Dermis blood vessel endothelial cell (primary cell): ENCODE results near the gene SH2B3. TPM values are rescaled to one million over a fixed set of nuclear protein-coding genes. Genes with fewer than 3 reads are reported as not detected.
"Not testable (repeated sequence)": the region's sequence is repeated elsewhere in the genome, so short reads cannot be mapped to it uniquely, and the experiment has no call there.

ENCODE experiments used
- DNase-seq: peaks from one replicate; pipeline ENCODE4 v3.0.0; 2010
- total RNA-seq: library from RNA; depleted of rRNA; stranded (reverse); fragments of >200 nt; gene quantifications from 2 replicates; pipeline ENCODE4 v1.2.3, GENCODE V29; 2014

Gene SH2B3
- total RNA-seq, 1 donor from 2014 or later = 93.6 TPM

DNA sequence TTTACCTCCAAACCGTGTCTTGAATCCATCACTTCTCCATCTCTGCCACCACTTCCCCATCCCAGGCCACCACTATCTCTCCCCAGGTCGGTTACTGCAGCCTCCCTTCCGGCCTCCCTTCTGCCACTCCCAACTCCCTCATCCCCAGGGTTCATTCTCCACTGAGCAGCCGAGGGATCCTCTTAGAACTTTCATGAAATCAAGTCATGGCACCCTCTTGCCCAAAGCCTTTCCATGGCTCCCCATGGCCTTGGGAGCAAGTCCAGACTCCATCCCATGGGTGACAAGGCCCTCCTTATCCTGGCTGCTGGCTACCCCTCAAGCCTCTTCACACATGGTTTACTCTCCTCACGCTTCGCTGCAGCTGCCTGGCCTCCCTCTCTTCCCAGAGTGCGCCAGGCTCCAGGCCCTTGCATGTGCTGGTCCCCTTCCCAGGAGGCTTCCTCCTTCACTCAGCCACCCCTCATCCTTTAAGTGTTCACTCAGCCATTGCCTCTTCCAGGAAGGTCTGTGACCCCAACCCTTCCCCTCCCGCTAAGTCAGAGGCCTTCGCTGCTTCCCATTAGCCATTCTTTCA is 17.9 kb upstream of the SH2B3 start:
- no peak for DNase-seq

DNA sequence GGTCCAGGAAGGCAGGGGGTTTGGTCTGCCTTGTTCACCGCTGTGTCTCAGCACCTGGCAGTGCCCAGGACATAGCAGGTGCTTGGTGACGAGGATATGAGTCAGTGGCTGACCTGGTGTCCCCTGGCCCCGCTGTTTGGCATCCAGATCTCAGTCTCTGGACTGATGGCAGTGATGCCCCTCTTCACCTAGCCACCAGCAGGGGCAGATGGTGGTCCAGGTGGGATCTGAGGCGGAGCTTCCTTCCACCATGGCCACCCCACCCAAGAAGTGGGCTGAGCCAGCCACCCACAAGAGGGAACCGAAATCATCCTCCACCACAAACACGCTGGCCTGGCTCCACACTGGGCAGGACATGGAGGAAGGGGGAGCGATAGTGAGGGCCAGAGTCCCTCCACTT is 16.1 kb upstream of the SH2B3 start:
- no peak for DNase-seq

DNA sequence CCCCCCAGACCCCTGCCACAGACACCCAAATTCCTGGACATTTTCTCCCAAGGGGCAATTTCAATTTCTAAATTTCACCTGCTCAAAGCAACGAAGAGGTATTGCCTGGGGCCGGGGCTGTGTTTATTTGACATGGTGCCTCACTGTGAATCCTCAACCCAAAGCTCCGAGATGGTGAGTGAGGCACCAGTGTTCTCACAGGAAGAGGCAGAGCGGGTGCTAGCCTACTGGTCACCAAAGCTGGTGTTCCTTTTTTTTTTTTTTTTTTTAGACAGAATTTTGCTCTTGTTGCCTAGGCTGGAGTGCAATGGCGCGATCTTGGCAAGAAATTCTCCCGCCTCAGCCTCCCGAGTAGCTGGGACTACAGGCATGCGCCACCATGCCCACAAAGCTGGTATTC is 14.8 kb upstream of the SH2B3 start:
- no peak for DNase-seq

DNA sequence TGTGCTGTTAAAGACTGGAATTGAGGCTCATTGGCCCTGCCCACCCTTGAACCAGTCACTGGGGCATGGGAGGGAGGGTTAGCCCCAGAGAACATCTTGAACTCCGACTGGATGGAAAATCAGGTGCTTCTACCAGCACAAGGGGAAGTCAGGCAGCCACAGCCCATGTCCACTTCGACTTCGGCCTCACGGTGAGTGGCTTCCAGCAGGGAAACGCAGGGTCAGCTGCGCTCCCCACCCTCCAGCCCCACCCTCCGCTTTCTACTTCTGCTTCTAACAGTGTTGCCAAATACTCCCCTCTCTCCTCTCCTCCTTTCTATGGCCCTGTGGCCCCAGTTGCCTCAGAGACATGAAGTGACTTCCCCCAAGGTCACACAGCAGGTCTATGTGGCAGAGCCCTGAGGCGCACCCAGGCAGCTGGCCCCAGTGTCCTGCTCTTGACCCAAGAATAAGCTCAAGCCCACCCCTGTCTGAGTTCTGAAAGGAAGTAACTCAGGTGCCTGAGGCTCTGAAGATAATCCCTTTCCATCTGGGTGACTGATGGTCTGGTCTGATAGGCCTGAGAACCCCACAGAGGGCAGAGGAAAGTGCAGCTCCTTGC is 11.9 kb upstream of the SH2B3 start:
- peak; percentile 55 for DNase-seq

DNA sequence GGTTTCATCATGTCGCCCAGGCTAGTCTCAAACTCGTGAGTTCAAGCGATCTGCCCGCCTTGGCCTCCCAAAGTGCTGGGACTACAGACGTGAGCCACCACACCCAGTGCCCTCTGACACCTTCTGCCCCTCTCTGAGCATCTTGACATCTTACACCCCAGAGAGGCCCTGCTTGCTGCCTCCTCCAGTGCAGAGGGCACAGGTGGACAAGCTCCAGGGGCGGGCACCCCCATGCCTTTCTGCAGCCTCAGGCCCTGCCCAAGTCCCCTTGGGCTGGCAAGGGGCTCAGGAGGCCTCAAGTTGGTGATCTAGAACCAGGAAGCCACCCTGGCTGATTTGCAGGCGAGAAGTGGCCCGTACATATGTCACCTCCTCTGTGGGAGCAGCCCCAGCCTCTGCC is 11.2 kb upstream of the SH2B3 start:
- no peak for DNase-seq

DNA sequence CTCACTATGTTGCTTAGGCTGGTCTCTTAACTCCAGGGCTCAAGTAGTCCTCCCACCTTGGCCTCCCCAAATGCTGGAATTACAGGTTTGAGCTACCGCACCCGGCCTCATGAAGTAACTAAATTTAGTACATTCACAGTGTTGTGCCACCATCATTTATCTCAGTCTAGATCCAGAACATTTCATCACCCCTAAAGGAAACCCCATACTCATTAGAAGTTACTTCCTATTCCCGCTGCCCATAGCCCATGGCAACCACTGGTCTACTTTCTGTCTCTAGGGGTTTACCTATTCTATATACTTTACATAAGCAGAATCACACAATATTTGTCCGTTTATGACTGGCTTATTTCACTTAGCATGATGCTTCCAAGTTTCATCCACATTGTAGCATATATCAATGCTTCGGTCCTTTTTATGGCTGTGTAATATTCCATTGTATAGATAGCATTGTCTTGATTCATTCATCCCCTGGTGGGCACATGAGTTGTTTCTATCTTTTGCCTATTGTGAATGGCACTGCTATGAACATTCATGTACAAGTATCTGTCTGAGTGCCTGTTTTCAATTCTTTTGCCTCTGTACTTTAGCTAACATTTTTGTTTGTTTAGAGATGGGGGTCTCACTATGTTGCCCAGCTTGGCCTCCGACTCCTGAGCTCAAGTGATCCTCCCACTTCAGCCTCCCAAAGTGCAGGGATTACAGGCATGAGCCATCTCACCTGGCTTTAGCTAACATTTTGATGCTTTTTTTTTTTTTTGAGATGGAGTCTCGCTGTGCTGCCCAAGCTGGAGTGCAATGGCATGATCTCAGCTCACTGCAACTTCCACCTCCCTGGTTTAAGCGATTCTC is 10.2 kb upstream of the SH2B3 start:
- no peak for DNase-seq

DNA sequence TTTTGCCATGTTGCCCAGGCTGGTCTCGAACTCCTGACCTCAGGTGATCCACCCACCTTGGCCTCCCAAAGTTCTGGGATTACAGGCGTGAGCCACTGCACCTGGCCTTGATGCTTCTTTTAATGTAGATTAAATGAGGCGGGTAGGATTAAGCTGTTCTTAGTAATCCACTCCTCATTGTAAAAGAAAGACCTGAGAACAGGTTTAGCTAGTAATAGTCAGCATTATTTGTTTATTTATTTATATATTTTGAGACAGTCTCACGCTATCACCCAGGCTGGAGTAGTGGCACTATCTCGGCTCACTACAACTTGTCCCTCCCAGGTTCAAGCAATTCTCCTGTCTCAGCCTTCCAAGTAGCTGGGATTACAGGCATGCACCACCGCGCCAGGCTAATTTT is 9.5 kb upstream of the SH2B3 start:
- DNase-seq = not testable (repeated sequence)

DNA sequence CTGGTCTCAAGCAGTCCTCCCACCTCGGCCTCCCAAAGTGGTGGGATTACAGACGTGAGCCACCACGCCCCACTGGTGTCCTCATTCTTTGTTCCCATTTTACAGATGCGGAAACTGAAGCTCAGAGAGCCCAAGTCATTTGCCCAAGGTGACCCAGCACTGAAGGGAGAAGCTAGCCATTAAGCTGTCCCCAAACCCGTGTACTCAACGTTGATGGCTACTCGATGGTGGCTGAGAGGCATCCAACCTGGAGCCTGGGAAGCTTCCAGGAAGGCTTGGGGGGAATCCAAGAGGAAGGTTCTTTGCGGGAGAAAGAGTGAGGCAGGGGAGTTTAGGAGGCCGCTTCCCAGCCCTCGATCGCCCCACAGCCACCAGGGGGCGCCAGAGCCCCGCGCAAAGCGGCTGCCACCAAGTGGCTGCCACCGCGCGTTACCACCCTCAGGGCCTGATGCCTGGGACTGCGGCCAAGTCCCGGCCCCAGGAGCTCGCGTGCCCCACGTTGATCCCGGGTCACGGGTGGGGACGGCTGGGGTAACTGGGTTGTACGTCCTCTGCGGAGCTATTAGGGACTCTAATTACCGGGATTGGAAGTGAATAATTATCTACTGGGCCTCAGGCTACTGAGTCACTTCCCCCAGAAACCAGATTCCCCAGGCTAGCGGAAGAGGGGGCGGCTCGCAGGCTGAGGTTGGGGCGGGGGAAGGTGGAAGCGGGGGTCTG is 8.8 kb upstream of the SH2B3 start:
- peak; percentile 98 for DNase-seq

DNA sequence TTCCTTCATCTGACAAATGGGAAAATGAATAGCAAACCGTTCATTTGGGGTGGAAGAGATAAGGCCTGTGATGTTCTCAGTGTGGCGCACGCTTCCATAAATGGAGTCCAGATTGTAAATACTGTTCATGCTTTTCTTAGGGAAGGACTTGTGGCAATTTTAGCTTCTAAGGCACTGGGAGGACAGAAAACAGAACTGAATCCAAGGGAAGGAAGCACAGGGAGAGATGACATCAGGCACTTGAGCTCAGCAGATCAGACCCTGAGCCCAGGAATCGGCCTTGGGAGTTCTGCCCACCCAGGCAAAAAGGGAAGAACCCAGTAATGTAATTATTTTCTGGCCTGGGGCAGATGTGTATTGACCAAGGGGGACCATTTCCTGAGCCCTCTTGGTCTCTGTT is 7.2 kb upstream of the SH2B3 start:
- DNase-seq = peak; percentile 40

DNA sequence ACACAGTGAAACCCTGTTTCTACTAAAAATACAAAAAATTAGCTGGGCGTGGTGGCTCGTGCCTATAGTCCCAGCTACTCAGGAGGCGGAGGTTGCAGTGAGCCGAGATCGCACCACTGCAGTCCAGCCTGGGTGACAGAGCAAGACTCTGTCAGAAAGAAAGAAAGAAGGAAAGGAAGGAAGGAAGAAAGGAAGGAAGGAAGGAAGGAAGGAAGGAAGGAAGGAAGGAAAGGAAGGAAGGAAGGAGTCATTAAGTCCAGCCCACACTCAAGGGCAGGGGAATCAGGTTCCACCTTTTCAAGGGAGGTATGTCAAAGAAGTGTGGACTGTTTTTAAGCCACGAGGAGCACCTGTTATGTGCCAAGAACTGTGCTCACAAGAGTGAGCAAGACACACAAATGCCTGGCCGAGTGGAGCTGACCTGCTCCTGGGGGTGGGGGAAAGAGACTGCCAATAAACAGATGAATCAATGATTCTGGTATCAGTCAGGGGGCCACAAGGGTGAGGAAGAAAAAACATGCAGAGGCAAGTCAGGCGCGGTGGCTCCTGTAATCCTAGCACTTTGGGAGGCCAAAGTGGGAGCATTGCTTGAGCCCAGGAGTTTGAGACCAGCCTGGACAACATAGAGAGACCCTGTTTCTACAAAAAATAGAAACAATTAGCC is 5.8 kb upstream of the SH2B3 start:
- DNase-seq = not testable (repeated sequence)

DNA sequence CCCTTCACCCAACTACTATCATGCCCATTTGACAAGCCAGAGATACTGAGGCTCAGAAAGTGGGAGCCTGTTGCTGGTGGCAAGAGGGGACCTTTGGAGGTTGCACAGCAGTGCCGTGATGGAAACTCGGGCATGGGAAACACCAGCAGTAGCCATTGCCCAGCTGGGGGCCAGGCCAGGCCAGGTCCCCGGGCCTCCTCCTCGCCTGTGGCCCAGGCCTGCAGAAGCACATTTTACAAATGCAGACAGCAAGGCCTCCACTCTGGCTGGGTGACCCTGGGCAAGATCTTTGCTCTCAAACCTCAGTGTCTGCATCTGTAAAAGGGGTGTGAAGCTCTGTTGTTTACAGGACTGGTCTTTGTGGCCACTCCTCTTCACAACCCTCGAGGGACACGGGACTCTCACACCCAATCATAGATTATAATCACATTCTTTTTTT is 4.5 kb upstream of the SH2B3 start:
- no peak for DNase-seq

DNA sequence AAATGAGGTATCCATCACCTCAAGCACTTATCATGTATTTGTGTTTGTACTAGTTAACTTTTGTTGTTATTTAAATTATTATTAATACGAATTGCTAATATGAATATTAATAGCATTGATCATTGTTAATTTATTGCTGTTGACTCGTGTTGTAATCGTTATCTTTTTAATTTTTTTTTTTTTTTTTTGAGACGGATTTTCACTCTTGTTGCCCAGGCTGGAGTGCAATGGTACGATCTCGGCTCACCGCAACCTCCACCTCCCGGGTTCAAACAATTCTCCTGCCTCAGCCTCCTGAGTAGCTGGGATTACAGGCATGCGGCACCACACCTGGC is 3.3 kb upstream of the SH2B3 start:
- DNase-seq = not testable (repeated sequence)

DNA sequence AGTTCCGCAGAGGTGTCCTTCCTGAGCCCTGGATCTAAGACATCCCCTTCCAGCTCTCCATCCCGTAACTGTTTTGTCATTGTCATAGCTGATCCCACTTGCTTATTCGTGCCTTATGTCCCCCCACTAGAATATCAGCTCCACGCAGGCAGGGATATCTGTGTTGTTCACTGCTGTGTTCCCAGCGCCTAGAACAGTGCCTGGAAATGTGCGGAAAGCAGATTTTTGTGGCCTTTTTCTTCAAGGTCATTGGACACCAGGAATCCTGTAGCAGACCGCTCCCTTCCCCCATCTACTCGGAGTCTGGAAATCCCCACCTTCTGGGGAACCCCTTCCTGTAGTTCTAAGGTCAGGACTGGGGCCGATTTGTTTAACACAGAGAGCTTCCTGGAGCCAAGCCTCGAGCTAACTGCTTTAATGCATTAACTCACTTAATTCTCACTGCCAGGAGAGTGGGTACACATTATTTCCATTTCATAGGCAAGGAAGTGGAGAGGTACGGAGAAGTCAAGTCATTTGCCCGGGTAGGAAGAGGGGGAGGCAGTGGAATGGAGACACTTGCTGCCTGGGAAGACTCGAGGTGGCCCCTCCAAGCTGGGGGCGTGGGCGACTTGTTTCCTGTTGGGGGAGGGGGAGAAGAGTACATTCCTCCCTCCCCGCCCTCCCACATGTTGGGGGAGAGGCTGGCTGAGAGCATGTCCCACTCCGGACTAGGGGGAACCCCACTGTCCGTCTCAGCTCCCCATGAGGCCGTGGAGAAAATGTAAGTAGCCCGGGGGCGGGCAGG is 1.2 kb upstream of the SH2B3 start:
- peak; percentile 79 for DNase-seq

DNA sequence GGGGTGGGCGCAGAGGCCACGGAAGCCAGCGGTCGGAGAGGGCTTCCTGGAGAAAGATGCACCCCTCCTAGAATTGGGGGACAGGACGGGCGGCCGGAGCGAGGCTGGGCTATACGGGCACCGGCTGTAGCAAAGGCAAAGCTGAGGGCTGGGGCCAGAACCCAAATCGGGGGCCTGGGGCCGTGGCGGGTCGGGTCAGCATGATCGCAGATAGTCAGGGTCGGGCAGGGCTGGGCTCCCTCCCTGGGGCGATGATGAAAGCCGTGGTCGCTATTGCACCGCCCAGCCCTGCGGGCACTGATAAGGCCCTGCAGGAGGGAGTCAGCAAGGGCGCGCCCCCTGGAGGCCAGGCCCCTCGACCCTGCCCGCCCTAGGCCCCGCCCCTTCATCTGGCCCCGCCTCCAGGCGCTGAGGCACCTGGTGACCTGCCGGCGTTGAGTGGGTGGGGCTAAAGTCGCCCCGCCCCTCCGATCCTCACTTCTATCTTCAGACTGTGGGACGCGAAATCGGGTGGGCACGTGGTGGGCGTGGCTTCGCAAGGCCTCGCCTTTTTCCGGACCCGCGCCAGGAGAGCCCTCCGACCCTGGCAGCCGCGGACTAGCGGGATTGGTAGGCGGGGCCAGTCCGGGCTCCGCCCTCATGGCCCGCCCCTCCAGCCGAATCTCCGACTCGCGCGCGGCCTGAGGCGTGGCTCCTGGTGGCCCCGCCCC is 419 bp upstream of the SH2B3 start:
- DNase-seq = peak; percentile 99

DNA sequence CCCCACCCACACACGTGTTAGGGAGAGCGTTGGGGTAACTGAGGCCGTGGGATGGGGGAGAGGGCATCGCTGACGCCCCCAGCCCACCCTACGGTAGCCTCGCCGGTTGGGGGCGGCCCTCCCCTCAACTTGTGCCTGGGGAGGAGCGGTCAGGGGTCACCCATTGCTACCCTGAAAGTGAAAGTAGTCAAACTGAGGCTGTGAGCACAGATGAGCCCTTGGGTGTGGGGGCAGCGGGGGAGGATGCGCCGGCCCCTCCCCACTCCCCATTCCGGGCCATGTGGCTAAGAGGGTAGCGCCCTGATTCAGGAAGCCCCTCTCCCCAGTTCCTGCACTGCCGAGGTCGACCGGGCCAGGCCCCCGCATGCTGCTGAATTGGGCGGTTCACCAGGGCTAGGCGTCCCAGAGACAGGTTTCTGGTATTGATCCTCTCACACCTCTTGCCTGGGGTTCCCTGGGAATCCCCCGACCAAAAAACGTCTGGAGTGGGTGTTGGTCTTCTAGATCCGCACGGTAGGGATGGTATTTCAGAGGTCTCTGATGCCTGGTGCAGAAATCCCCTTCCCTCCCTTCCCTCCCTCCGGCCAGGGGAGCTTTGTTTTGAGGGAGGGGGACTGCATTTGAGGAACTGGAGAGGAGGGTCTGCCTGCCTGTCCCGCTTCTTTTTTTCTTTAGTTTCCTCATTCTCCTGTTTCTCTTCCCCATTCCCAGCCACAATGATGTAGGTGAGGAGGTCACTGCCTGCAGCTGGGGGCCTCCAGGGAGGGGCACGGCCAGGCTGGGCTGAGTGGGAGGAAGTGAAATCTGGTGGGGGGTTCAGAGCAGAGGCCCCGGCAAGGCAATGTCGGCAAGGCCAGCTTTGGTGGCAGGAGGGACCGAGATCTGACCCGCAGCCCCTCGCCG is 1.0 kb downstream of the SH2B3 start:
- no peak for DNase-seq

DNA sequence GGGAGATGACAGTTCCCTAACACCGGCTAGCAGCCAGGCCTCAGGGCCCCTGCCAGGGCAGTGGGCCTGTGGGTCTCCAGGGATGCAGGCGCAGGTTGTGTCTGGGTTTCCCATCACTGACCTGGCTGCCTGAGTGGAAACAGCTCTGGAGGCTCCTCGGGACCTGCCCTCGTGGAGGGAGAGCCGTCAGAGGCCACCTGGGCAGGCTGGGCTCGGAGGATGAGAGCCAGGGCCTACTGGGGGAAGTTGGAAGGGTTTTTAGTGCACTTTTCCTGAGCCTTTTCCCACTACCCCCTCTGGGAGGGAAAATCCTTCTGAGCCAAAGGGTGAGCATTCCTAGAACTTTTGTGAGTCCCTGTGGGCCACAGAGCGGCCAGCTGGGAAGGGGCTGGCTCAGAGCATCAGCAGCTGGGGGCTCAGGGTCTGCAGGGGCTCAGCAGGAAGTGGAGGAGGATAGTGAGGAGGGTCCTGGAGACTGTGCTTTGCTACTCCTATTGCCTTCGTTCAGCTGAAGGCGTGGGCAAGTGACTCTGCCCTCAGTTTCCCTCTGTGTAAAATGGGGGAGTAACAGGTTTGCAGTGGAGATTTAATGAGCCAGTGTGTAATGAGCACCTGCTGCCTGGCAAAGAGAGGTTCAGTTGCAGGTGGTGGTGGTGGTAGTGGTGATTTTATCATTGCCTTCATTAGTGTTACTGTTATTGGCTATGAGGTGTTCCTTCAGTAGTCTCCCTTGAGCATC is 1.8 kb downstream of the SH2B3 start:
- DNase-seq = no peak

DNA sequence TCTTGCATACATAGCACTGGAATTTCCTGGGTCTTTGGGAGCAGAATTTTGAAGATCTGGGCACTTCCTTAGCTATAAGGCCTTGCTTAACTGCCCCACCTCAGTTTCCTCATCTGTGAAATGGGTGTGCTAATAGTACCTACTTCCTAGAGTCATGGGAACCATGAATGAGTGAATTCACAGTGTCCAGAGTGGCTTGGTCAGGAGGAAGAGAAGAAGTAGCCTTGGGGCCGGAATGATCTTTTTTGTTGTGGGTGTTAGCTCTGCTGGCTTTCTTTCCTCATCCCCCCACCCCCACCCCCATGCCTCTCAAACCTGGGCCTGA is 2.4 kb downstream of the SH2B3 start:
- DNase-seq = no peak

DNA sequence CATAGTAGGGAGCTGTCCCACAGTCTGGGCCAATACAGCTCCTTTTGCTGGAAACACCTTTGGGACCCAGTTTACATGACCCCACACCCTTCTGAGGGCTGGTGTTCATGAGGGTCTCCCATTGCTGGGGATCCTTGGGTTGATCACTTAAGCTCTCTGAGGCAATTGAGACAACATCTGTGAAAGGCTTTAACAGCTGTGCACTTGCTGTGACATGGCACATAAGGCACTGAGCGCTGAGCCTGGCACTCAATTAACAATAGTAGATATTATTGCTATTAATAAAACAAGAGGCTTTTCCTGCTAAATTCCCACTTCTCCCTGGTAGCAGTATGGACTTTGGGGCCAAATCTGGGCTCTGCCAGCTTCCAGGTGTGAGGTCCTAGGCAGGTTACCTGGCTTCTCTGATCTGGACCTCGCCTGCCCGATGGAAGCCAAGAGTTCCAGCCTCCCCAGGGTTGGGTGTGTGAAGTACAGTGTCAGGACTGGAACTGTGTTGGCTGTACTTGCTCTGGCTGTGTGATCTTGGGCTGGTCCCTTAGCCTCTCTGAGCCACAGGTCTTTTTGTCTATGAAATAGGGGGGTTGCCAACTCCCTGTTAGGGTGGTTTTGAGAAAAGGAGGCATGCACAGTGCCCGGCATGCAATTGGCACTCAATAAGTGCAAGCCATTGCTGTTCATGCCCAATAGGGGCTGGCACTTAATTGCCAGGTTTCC is 3.1 kb downstream of the SH2B3 start:
- no peak for DNase-seq

DNA sequence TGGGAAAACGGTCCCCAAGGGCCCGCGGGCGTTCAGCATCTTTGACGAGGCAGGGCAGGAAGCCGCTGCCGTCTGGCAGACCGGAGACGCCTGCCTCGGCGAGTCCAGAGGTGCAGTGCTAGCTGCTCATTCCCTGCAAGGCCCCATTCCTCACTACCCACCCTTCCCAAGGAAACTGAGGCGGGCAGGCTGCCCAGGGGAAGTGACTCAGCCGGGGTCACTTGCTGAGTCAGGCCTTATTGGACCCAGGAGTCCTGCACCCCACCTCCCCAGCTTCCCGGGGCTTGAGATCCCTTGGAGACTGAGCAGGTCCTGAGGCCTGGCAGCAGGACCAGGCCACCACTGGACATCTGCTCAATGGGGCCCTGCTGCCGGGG is 3.7 kb downstream of the SH2B3 start:
- DNase-seq = peak; percentile 73
